ENCODE results near the gene DNAJB13.
A peak's percentile ranks its signal among the peaks of the same experiment; 100 is the strongest.

The DNAJB13 gene, protein sequence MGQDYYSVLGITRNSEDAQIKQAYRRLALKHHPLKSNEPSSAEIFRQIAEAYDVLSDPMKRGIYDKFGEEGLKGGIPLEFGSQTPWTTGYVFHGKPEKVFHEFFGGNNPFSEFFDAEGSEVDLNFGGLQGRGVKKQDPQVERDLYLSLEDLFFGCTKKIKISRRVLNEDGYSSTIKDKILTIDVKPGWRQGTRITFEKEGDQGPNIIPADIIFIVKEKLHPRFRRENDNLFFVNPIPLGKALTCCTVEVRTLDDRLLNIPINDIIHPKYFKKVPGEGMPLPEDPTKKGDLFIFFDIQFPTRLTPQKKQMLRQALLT

DNA sequence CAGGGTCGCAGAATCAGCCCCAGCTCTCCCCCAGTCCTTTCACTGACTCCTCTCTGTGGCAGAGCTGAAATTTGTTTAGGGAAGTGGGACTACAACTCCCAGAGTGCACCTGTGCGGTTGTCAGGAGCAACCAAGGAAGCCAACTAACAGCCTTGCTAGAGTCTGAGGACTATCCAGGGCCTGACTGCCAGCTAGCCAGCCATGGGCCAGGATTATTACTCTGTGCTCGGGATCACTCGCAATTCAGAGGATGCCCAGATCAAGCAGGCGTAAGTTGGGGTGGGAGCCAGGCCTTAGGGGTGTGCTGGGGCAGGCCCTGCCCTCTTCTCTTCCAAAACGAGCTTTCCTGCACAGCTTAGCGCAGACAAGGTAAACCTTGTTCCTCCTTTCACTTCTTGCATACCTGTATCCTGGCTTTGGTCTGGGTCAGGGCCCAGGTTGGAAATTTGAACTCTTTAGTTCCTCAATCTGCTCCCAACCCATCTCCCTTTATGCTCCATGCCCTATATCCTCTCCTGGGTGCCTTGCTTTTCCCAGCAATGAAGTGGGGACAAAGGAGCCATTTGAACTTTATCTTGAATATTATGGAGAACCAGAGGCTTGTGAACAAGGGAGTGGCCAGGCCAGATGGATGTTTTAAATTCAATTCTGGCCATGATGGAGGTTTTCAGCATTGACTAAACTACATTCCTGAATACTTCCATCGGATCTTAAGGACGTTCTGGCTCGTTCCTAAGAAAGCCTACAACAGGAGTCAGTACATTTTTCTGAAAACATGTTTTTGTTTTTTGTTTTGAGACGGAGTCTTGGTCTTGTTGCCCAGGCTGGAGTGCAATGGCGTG is at the start of gene DNAJB13:
Gene DNAJB13, plus strand, starts transcription at position 158 of the 842 bp plus-strand sequence. Its CDS starts 44 bp downstream, at position 202.
- Histone ChIP-seq H3K9me3 (ENCODE audit: control insufficient read depth, insufficient read depth, low read depth, low read length) (no peaks in the 10 kb centered on the region), H3K36me3 (ENCODE audit: control insufficient read depth in 2 of 2, insufficient read depth in 1 of 2, low read length in 2 of 2) (no peaks in the 10 kb centered on the region), H3K4me3 (ENCODE audit: low read depth, low read length) (no peak within 1 kb of the TSS), H3K4me1 (ENCODE audit: control insufficient read depth, insufficient read depth, low read length) (no peaks in the 10 kb centered on the region), H3K27ac (ENCODE audit: extremely low read depth, low read depth, low read length) (no peak within 1 kb of the TSS)
- CTCF ChIA-PET, result interaction anchor here (0.9 kb wide), 1 partner anchor 13 kb away, joined by 3 read pairs; no protein-coding TSS in a partner anchor
- POLR2A ChIA-PET, result no interaction called here
- TF ChIP-seq GLIS2 (tag by site-specific recombination; IDR thresholded peaks at IDR 0.05) (no peak), ZBTB17 (tag by site-specific recombination; IDR thresholded peaks at IDR 0.05) (peak; percentile 37; the same call in 1 of the 2 replicates), ZNF664 (tag by site-specific recombination; IDR thresholded peaks at IDR 0.05) (no peak)

DNA sequence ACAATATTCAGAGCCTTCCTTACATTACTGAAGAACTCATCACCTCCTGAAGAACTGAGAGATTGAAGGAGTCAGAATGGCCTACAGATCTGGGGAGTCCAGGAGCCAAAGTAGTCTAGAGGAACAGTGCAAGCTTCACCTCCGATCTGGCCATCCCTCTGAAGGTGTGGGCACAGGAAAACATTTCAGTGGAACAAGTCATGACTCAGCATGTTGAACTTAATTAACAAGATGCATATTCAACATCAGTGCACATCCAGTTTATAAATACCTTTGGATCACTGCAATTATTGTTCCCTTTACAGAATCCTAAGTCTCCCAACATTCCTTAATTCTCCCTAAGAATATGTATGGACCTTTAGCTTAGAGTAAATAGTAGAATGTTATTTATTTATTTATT is 48.5 kb upstream of the DNAJB13 start:
- Histone ChIP-seq H3K27ac (ENCODE audit: extremely low read depth, low read depth, low read length) (no peak overlapping the region), H3K4me1 (ENCODE audit: control insufficient read depth, insufficient read depth, low read length) (no peaks in the 10 kb centered on the region), H3K9me3 (ENCODE audit: control insufficient read depth, insufficient read depth, low read depth, low read length) (no peaks in the 10 kb centered on the region), H3K36me3 (ENCODE audit: control insufficient read depth in 2 of 2, insufficient read depth in 1 of 2, low read length in 2 of 2) (peaks cover 6 to 37% of the 10 kb centered on the region in 2 experiments; a peak in 2 of 3 replicates), H3K4me3 (ENCODE audit: low read depth, low read length) (no peak overlapping the region)
- TF ChIP-seq, protein P1, sequence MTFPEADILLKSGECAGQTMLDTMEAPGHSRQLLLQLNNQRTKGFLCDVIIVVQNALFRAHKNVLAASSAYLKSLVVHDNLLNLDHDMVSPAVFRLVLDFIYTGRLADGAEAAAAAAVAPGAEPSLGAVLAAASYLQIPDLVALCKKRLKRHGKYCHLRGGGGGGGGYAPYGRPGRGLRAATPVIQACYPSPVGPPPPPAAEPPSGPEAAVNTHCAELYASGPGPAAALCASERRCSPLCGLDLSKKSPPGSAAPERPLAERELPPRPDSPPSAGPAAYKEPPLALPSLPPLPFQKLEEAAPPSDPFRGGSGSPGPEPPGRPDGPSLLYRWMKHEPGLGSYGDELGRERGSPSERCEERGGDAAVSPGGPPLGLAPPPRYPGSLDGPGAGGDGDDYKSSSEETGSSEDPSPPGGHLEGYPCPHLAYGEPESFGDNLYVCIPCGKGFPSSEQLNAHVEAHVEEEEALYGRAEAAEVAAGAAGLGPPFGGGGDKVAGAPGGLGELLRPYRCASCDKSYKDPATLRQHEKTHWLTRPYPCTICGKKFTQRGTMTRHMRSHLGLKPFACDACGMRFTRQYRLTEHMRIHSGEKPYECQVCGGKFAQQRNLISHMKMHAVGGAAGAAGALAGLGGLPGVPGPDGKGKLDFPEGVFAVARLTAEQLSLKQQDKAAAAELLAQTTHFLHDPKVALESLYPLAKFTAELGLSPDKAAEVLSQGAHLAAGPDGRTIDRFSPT (tag by site-specific recombination; IDR thresholded peaks at IDR 0.05), result no peak
- TF ChIP-seq ZNF341 (tag by site-specific recombination; IDR thresholded peaks at IDR 0.05; ENCODE audit: low read depth), result no peak
- TF ChIP-seq, protein P2, sequence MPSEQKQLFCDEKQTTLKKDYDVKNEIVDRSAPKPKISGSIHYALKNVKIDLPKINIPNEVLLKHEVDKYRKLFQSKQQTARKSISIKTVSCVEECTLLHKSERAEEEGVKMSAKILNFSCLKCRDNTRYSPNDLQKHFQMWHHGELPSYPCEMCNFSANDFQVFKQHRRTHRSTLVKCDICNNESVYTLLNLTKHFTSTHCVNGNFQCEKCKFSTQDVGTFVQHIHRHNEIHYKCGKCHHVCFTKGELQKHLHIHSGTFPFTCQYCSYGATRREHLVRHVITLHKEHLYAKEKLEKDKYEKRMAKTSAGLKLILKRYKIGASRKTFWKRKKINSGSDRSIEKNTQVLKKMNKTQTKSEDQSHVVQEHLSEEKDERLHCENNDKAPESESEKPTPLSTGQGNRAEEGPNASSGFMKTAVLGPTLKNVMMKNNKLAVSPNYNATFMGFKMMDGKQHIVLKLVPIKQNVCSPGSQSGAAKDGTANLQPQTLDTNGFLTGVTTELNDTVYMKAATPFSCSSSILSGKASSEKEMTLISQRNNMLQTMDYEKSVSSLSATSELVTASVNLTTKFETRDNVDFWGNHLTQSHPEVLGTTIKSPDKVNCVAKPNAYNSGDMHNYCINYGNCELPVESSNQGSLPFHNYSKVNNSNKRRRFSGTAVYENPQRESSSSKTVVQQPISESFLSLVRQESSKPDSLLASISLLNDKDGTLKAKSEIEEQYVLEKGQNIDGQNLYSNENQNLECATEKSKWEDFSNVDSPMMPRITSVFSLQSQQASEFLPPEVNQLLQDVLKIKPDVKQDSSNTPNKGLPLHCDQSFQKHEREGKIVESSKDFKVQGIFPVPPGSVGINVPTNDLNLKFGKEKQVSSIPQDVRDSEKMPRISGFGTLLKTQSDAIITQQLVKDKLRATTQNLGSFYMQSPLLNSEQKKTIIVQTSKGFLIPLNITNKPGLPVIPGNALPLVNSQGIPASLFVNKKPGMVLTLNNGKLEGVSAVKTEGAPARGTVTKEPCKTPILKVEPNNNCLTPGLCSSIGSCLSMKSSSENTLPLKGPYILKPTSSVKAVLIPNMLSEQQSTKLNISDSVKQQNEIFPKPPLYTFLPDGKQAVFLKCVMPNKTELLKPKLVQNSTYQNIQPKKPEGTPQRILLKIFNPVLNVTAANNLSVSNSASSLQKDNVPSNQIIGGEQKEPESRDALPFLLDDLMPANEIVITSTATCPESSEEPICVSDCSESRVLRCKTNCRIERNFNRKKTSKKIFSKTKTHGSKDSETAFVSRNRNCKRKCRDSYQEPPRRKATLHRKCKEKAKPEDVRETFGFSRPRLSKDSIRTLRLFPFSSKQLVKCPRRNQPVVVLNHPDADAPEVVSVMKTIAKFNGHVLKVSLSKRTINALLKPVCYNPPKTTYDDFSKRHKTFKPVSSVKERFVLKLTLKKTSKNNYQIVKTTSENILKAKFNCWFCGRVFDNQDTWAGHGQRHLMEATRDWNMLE (tag by site-specific recombination; conservative IDR thresholded peaks at IDR 0.05; ENCODE audit: low read depth), result no peak
- TF ChIP-seq ZNF433 (tag by site-specific recombination; IDR thresholded peaks at IDR 0.05; ENCODE audit: low read depth), result no peak
- no peak for TF ChIP-seq GLIS2 (tag by site-specific recombination; IDR thresholded peaks at IDR 0.05)
- no peak for TF ChIP-seq ZNF529 (tag by site-specific recombination; IDR thresholded peaks at IDR 0.05; ENCODE audit: insufficient replicate concordance)
- no peak for TF ChIP-seq ZNF837 (tag by site-specific recombination; IDR thresholded peaks at IDR 0.05)
- no peak for TF ChIP-seq ZNF354C (tag by site-specific recombination; IDR thresholded peaks at IDR 0.05; ENCODE audit: borderline replicate concordance, low read depth)
- TF ChIP-seq ZNF138 (tag by site-specific recombination; IDR thresholded peaks at IDR 0.05; ENCODE audit: borderline replicate concordance), result no peak
- TF ChIP-seq ZEB2 (tag by site-specific recombination; IDR thresholded peaks at IDR 0.05), result no peak
- TF ChIP-seq ZNF155 (tag by site-specific recombination; IDR thresholded peaks at IDR 0.05), result no peak
- TF ChIP-seq, protein P3, sequence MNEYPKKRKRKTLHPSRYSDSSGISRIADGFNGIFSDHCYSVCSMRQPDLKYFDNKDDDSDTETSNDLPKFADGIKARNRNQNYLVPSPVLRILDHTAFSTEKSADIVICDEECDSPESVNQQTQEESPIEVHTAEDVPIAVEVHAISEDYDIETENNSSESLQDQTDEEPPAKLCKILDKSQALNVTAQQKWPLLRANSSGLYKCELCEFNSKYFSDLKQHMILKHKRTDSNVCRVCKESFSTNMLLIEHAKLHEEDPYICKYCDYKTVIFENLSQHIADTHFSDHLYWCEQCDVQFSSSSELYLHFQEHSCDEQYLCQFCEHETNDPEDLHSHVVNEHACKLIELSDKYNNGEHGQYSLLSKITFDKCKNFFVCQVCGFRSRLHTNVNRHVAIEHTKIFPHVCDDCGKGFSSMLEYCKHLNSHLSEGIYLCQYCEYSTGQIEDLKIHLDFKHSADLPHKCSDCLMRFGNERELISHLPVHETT (tag by site-specific recombination; IDR thresholded peaks at IDR 0.05), result no peak
- ChIA-PET POLR2A (no interaction called here), CTCF (no interaction called here)

All from HEK293 (cell line).